Mononuclear cell (primary cell): ENCODE data around the gene RNF114. TPM values are rescaled to one million over a fixed set of nuclear protein-coding genes. Genes with fewer than 3 reads are reported as not detected.
"Not testable (repeated sequence)": the region's sequence is repeated elsewhere in the genome, so short reads cannot be mapped to it uniquely, and the experiment has no call there.

Source experiments
- H3K27me3 ChIP-seq: 2 replicates; pipeline ENCODE4 v1.6.0; 2011; ENCODE audit warnings: low read length, control low read depth; ENCODE audit not compliant: insufficient read depth
- H3K4me1 ChIP-seq: 2 replicates; pipeline ENCODE4 v1.5.1; 2011; ENCODE audit warnings: mild to moderate bottlenecking, low read length, control low read depth; ENCODE audit not compliant: insufficient read depth
- H3K4me3 ChIP-seq: 2 replicates; pipeline ENCODE4 v1.5.1; 2011; ENCODE audit warnings: mild to moderate bottlenecking, low read length, moderate library complexity
- H3K9me3 ChIP-seq: 2 replicates; pipeline ENCODE4 v1.5.1; 2011; ENCODE audit warnings: low read depth, mild to moderate bottlenecking, control low read depth, low read length
- total RNA-seq: library from RNA; depleted of rRNA; stranded (reverse); fragments of >200 nt; gene quantifications from one replicate; pipeline ENCODE4 v1.2.3, GENCODE V29; 2012

The RNF114 gene
- total RNA-seq, 1 donor, result 186 TPM

DNA sequence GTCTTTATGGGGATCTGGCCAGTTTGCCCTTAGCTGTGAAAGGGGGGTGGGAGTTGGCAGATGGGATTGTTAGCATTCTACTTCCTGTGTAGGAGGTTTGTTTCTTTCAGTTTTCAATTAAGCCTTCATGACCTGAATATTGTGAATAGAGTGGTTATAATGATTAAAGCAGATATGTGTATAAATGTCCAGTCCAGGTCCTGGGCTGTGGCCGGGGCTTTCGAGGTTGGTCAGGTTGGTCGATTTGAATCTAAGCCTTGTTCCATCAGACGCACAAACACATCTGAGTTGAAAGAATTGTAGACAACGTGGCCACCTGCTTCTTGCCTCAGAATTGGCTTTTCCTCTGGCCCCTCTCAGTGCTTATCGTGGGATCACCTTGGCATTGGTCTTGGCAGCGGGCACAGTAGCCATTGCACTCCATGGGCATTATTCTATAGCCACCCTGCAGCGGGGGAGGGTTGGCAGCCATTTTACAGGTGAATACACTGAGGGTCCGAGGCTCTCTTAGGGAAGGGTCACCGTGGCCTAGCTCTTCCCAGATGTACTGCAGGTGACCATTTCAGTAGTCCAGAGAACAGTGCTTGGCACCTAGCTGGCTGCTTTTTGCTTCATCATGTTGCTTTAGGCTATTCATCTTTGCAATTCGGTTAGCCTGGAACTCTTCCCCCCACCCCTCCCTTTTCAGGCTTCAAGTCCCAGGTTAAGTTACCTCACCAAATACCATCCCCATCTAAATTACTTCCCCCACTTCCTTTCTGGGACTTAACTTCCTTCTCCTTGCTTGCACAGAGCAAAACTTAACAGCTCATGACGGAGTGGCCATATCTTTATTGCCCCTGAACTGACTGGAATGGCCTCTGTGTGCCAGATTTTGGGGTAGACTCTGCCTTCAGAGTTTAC is 1.1 kb downstream of the RNF114 start:
- Histone ChIP-seq H3K4me1 (peaks cover 55% of the 10 kb centered on the region), H3K9me3 (no peaks in the 10 kb centered on the region), H3K4me3 (peak overlapping the region; percentile 99), H3K27me3 (no peaks in the 10 kb centered on the region)

DNA sequence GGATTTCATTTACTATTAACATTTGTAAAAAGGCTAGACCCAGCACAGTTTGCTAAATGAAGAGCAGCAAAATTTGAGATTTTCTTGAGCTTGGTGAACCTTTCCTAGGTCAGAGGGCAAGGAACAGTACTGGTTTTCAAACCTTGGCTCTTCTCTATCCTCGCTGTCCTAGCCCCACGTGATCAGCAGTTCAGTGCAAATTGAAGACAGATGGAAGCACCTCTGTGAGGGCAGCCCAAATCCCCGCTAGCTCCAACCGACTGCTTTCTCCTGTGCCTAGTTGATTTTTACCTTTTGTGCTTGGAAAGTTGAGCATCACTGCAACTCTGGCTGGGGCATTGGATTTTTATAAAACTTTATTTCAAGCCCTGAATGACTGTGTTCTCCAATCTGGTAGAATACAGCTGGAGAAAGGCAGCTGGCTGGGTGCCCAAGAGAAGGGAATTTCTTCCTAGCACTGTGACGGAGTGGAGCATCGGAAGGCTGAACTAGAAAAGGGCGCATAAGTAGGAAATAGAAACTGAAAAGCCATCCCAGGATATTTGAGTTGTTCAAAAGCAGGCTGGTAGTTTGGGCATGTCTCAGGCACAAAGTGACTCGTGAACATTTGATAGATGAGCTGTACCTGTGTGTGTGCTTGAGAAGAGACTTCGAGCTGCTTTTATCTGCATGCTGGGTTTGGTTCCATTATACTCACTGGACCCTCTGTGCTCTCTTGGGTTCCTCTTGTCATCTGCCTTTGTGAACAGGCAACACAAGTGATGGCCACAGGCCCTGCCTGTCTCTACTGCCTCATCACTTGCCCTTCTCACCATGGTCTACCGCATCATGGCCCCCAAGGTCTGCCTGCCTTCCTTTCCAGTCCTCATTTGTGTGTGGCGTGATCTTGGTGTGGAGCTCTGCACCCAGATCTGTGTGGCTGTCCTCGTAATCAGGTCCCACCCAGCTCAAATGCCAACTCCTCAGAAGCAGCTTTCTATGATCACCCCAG is 2.3 kb downstream of the RNF114 start:
- H3K27me3 ChIP-seq, result no peaks in the 10 kb centered on the region
- peaks cover 55% of the 10 kb centered on the region for H3K4me1 ChIP-seq
- H3K4me3 ChIP-seq, result no peak overlapping the region
- H3K9me3 ChIP-seq, result no peaks in the 10 kb centered on the region

DNA sequence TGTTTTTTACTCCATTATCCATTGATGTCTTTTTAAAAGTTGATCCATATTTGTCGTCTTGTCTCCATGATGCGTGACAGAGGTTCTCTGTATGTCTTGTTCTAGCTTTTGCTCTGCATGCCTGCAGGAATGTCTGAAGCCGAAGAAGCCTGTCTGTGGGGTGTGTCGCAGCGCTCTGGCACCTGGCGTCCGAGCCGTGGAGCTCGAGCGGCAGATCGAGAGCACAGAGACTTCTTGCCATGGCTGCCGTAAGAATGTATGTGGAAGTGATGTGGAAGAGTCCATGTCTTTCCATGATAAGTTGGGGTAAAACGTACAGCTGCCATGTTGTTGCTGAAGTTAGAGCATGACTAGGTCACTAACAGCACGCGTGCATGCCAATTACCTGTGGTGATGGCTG is 5.3 kb downstream of the RNF114 start:
- Histone ChIP-seq H3K4me3 (no peak overlapping the region), H3K4me1 (peaks cover 33% of the 10 kb centered on the region), H3K9me3 (no peaks in the 10 kb centered on the region), H3K27me3 (no peaks in the 10 kb centered on the region)

DNA sequence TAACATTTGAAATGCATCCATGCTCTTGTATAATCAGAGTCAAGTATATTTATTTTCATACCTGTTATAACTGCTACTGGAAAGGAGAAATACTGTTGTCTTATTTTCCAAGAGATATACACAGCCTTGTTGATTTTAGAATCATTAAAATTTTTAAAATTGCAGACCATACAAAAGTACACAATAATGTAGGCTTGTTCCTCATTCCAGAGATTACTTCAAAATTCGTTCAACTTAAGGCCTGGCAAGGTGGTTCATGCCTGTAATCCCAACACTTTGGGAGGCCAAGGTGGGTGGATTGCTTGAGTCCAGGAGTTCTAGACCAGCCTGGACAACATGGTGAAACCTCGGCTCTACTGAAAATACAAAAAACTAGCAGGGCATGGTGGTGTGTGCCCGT is 6.1 kb downstream of the RNF114 start:
- Histone ChIP-seq H3K4me3 (no peak overlapping the region), H3K4me1 (peaks cover 27% of the 10 kb centered on the region), H3K9me3 (no peaks in the 10 kb centered on the region)

DNA sequence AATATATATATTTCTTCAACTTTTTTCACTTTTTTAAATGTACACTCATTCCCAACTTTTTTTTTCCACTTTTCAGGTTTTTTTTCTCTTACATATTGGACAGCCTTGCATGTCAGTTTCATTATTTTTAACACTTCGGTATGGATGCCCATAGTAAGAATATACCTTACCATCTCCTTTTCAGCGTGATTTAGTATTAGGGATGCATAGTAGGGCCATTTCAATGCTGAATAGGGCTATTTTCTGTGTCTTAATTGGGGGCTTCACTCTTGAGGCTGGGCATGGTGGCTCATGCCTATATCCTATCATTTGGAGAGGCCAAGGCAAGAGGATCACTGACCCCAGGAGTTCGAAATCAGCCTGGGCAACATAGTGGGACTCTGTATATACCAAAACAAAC is 6.7 kb downstream of the RNF114 start:
- Histone ChIP-seq H3K4me3 (no peak overlapping the region), H3K4me1 (peaks cover 20% of the 10 kb centered on the region), H3K9me3 (no peaks in the 10 kb centered on the region), H3K27me3 (no peaks in the 10 kb centered on the region)

More for the DNA sequence above, 6.1 kb downstream of the RNF114 start:
- no peaks in the 10 kb centered on the region for H3K27me3 ChIP-seq

DNA sequence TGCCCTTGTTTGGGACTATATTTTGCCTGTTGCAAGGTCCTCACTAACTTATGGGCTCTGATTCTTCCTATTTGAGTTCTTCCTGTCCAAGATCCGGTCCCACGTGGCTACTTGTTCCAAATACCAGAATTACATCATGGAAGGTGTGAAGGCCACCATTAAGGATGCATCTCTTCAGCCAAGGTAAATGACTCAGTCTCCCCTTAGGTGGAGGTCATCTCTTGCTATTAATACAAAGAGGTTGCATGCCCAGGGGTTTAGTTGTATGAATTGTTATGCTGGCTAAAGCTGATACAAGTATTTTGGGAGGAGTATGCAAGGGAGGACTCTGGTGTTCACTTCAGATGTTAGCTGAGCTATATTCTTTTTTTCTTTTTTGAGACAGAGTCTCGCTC is 9.1 kb downstream of the RNF114 start:
- Histone ChIP-seq H3K4me3 (no peak overlapping the region), H3K27me3 (no peaks in the 10 kb centered on the region), H3K9me3 (no peaks in the 10 kb centered on the region), H3K4me1 (no peaks in the 10 kb centered on the region)

DNA sequence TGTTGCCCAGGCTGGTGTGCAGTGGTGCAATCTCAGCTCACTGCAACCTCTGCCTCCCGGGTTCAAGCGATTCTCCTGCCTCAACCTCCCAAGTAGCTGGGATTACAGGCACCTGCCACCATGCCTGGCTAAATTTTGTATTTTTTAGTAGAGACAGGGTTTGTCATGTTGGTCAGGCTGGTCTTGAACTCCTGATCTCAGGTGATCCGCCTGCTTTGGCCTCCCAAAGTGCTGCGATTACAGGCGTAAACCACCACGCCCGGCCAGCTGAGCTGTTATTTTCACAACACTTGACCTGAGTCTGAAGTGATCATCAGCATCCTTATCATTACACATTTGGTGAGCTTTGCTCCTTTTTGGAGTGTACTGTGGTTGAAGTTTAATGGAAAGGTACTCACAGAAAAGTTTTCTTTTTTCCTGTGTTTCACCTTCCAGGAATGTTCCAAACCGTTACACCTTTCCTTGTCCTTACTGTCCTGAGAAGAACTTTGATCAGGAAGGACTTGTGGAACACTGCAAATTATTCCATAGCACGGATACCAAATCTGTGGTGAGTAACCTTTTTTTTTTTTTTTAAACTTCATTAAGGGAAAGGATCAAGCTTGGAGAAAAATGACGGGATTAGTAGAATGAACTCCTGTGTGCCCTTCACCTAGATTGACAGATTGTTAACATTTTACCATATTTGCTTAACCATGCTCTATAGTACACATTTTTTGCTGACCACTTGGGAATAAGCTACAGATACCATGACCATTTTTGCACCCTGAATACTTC is 9.7 kb downstream of the RNF114 start:
- Histone ChIP-seq H3K4me3 (no peak overlapping the region), H3K9me3 (no peaks in the 10 kb centered on the region), H3K27me3 (no peaks in the 10 kb centered on the region), H3K4me1 (no peaks in the 10 kb centered on the region)

DNA sequence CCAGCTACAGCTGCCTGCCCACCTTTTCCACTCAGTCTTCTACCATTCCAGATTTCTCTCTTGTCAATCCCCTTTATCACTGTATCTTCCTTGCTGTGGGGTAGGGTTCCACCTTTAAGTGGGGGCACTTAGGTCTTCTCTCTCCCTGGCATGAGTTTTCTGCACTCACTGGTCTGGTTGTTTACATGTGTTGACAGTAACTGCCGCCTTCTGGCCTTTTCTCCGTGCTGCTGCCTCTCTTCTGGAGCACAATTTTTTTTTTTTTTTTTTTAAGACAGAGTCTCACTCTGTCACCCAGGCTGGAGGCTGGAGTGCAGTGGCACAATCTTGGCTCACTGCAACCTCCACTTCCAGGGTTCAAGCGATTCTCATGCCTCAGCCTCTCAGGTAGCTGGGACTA is 12.0 kb downstream of the RNF114 start:
- no peaks in the 10 kb centered on the region for H3K27me3 ChIP-seq
- no peaks in the 10 kb centered on the region for H3K4me1 ChIP-seq
- no peak overlapping the region for H3K4me3 ChIP-seq
- no peaks in the 10 kb centered on the region for H3K9me3 ChIP-seq

DNA sequence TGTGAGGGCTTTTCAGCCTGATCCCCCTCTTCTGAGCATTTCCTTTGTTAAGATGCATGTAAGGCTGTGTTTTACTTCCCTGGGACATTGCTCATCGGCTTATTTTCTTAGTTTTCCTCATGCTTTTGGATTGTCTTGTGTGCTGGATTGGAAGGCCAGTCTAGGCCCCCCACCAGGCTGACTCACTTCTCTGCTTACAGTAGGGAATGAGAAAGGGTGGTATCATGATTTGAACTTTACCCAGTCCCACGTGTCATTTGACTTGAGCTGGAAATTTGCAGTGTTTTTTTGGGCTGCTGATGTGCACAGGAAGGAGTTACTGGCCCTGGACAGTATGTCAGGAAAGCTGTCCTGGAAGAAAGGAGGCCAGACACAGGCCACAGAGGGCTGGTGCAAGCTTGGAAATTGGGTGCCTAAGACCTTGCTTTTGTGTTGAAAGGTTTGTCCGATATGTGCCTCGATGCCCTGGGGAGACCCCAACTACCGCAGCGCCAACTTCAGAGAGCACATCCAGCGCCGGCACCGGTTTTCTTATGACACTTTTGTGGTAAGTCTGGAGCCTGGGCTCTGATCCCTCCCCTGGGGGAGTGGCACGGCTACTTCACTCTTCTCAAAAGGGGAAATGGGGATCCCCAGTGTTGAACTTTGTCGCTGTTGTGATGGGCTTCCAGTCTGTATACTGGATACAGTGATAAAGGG is 12.8 kb downstream of the RNF114 start:
- no peak overlapping the region for H3K4me3 ChIP-seq

DNA sequence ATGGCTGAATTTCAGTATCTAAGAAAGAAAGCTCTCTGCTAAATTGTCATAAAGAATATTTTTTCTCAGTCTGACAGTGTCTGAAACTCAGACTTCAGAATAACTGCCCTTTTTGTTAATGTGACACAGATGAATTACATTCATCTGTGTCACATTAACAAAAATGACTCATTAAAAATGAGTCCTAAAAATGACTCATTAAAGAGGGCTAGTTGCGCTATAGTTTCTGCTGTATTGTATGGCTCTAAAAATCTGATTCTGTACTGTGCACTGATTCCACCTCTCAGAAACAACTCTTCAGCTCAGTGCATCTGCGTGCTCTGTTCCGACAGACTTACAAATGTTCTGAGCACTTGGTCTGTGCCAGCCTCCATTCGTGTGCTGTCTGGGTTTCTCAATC is 15.0 kb downstream of the RNF114 start:
- Histone ChIP-seq H3K4me3 (no peak overlapping the region), H3K9me3 (no peaks in the 10 kb centered on the region), H3K4me1 (no peaks in the 10 kb centered on the region), H3K27me3 (no peaks in the 10 kb centered on the region)

More for the DNA sequence above, 12.8 kb downstream of the RNF114 start:
- Histone ChIP-seq H3K4me1 (no peaks in the 10 kb centered on the region), H3K9me3 (no peaks in the 10 kb centered on the region), H3K27me3 (no peaks in the 10 kb centered on the region)

DNA sequence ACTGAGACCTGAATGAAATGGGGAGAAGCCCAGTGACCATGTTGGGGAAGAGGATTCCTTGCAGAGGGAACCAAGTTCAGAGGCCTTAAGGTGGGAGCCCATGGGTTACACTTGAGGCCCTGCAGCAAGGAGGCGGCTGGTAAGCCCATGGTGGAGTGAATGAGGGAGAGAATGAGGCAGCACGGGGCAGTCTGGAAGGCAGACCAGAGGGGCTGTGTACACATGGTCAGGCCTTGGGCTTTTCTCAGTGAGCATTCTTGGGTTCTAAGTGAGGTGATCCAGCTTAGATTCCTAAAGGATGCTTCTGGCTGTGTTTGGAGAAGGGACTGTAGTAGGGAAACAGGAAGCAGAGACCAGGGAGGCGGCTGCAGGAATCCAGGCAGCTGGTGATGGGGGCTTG is 19.0 kb downstream of the RNF114 start:
- no peak overlapping the region for H3K4me3 ChIP-seq
- no peaks in the 10 kb centered on the region for H3K9me3 ChIP-seq
- H3K4me1 ChIP-seq, result no peaks in the 10 kb centered on the region
- no peaks in the 10 kb centered on the region for H3K27me3 ChIP-seq

DNA sequence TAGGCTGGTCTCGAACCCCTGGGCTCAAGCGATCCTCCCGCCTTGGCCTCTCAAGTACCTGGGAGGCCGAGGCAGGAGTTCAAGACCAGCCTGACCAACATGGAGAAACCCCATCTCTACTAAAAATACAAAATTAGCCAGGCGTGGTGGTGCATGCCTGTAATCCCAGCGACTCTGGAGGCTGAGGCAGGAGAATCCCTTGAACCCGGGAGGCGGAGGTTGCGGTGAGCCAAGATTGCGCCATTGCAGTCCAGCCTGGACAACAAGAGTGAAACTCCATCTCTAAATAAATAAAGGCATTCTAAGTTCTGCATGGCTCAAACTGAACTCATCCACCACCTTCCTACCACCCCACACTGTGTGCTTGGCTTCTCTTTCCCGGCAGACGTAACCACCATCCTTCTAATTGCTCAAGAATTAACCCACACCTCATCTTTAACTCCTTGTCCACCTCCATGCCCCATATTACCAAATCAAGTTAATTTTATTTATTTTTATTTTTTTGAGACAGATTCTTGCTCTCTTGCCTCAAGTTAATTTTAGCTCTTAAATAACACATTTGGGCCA is 19.7 kb downstream of the RNF114 start:
- not testable (repeated sequence) for H3K4me3 ChIP-seq, H3K9me3 ChIP-seq, H3K4me1 ChIP-seq, H3K27me3 ChIP-seq

DNA sequence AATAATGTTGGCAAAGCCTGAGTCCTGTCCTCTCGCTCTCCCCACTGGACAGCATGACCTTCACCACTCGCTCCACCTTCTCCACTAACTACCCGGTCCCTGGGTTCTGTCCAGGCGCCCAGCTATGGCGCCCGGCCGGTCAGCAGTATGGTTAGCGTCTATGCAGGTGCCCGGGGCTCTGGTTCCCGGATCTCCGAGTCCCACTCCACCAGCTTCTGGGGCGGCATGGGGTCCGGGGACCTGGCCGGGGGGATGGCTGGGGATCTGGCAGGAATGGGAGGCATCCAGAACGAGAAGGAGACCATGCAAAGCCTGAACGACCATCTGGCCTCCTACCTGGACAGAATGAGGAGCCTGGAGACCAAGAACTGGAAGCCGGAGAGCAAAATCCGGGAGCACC is 20.5 kb downstream of the RNF114 start:
- Histone ChIP-seq H3K4me3 (no peak overlapping the region), H3K4me1 (no peaks in the 10 kb centered on the region), H3K9me3 (no peaks in the 10 kb centered on the region), H3K27me3 (no peaks in the 10 kb centered on the region)
